SK-N-SH treated with all-trans-retinoic acid at 6 μM for 48 hours (cell line): ENCODE results near the gene WDR31.
"Not testable (repeated sequence)": the region's sequence is repeated elsewhere in the genome, so short reads cannot be mapped to it uniquely, and the experiment has no call there.

Experiments used
- ATAC-seq: fragments of 200-7000 bp; cut with Tn5 transposase; 3 replicates; pipeline ENCODE4 v1.9.1; 2020; ENCODE audit warnings: mild to moderate bottlenecking, moderate library complexity
- BACH2 ChIP-seq: fragments of 250-450 bp; sonication (Bioruptor Pico); IDR thresholded peaks from 2 replicates; pipeline ENCODE4 v1.9.0; 2021; ENCODE audit warnings: mild to moderate bottlenecking, borderline replicate concordance
- CREB5 ChIP-seq: fragments of 250-450 bp; sonication (Bioruptor Pico); IDR thresholded peaks from 2 replicates; pipeline ENCODE4 v1.5.1; 2020; ENCODE audit warnings: low read depth, mild to moderate bottlenecking, moderate library complexity
- CSDC2 ChIP-seq: fragments of 250-450 bp; sonication (Bioruptor Pico); IDR thresholded peaks from 2 replicates; pipeline ENCODE4 v1.5.0; 2020; ENCODE audit warnings: mild to moderate bottlenecking, moderate library complexity
- CSRNP3 ChIP-seq: fragments of 250-450 bp; sonication (Bioruptor Pico); IDR thresholded peaks from 2 replicates; pipeline ENCODE4 v1.5.1; 2021; ENCODE audit warnings: mild to moderate bottlenecking, moderate library complexity
- ESRRG ChIP-seq: fragments of 250-450 bp; sonication (Bioruptor Pico); IDR thresholded peaks from 2 replicates; pipeline ENCODE4 v1.6.1; 2021; ENCODE audit warnings: mild to moderate bottlenecking
- GLIS3 ChIP-seq: fragments of 250-450 bp; sonication (Bioruptor Pico); IDR thresholded peaks from 2 replicates; pipeline ENCODE4 v1.5.0; 2020; ENCODE audit warnings: mild to moderate bottlenecking, moderate library complexity
- ISL1 ChIP-seq: fragments of 250-450 bp; sonication (Bioruptor Pico); IDR thresholded peaks from 2 replicates; pipeline ENCODE4 v2.1.2; 2022; ENCODE audit warnings: mild to moderate bottlenecking, moderate library complexity
- OSR1 ChIP-seq: fragments of 250-450 bp; sonication (Bioruptor Pico); IDR thresholded peaks from 2 replicates; pipeline ENCODE4 v1.8.0; 2022; ENCODE audit warnings: moderate library complexity, mild to moderate bottlenecking, inconsistent platforms
- PATZ1 ChIP-seq: fragments of 250-450 bp; sonication (Bioruptor Pico); IDR thresholded peaks from 2 replicates; pipeline ENCODE4 v1.8.0; 2020; ENCODE audit warnings: mild to moderate bottlenecking, moderate library complexity, borderline replicate concordance
- POU6F1 ChIP-seq: fragments of 250-450 bp; sonication (Bioruptor Pico); IDR thresholded peaks from 2 replicates; pipeline ENCODE4 v1.8.0; 2021; ENCODE audit warnings: low read depth, mild to moderate bottlenecking, moderate library complexity, borderline replicate concordance
- PPARA ChIP-seq: fragments of 250-450 bp; sonication (Bioruptor Pico); IDR thresholded peaks from 2 replicates; pipeline ENCODE4 v1.5.0; 2020; ENCODE audit warnings: mild to moderate bottlenecking, borderline replicate concordance
- RARB ChIP-seq: fragments of 250-450 bp; sonication (Bioruptor Pico); IDR thresholded peaks from 2 replicates; pipeline ENCODE4 v1.8.0; 2021; ENCODE audit warnings: mild to moderate bottlenecking, moderate library complexity
- TCF4 ChIP-seq: fragments of 250-450 bp; sonication (Bioruptor Pico); IDR thresholded peaks from 2 replicates; pipeline ENCODE4 v1.8.0; 2021; ENCODE audit warnings: mild to moderate bottlenecking, moderate library complexity, borderline replicate concordance
- TOX ChIP-seq: fragments of 250-450 bp; sonication (Bioruptor Pico); IDR thresholded peaks from 2 replicates; pipeline ENCODE4 v1.8.0; 2021; ENCODE audit warnings: mild to moderate bottlenecking, moderate library complexity, borderline replicate concordance
- TSHZ2 ChIP-seq: fragments of 250-450 bp; sonication (Bioruptor Pico); IDR thresholded peaks from 2 replicates; pipeline ENCODE4 v1.5.0; 2020; ENCODE audit warnings: mild to moderate bottlenecking, moderate library complexity
- ZFP3 ChIP-seq: fragments of 250-450 bp; sonication (Bioruptor Pico); IDR thresholded peaks from 2 replicates; pipeline ENCODE4 v1.5.0; 2020; ENCODE audit warnings: mild to moderate bottlenecking, moderate library complexity
- ZFP30 ChIP-seq: fragments of 450-650 bp; formaldehyde crosslinking; IDR thresholded peaks from 2 replicates; pipeline ENCODE4 v1.5.0; 2022; ENCODE audit warnings: mild to moderate bottlenecking, moderate library complexity
- ZNF70 ChIP-seq: fragments of 450-650 bp; formaldehyde crosslinking; IDR thresholded peaks from 2 replicates; pipeline ENCODE4 v1.5.0; 2020; ENCODE audit warnings: mild to moderate bottlenecking, moderate library complexity

The WDR31 gene

GRCh38 chr9:113369855-113370140 lies 29.7 kb upstream of the WDR31 start (continued):
- no peak for TF ChIP-seq PATZ1 (CRISPR knock-in tag)

- TF ChIP-seq RARB (CRISPR knock-in tag): no peak
- TF ChIP-seq, all 23 proteins: peak for 0
- no peak for ATAC-seq
Observed at GRCh38 chr9:113368982-113369854, 29.1 kb upstream of the WDR31 start.

GRCh38 chr9:113368348-113368981 lies 28.4 kb upstream of the WDR31 start:
- TF ChIP-seq CREB5: no peak
- TF ChIP-seq ESRRG (CRISPR knock-in tag): no peak
- TF ChIP-seq BACH2: no peak
- TF ChIP-seq ZFP3 (CRISPR knock-in tag): no peak
- no peak for TF ChIP-seq PPARA
- no peak for TF ChIP-seq RARB (CRISPR knock-in tag)
- no peak for TF ChIP-seq TCF4
- ATAC-seq: no peak

GRCh38 chr9:113365652-113366051 lies 25.6 kb upstream of the WDR31 start:
- ATAC-seq: not testable (repeated sequence)

- TF ChIP-seq ZNF70 (CRISPR knock-in tag) (no peak), ESRRG (CRISPR knock-in tag) (no peak), GLIS3 (no peak), POU6F1 (no peak), CSDC2 (CRISPR knock-in tag) (no peak), TCF4 (no peak), RARB (CRISPR knock-in tag) (no peak), PATZ1 (CRISPR knock-in tag) (no peak), ISL1 (CRISPR knock-in tag) (no peak), TOX (CRISPR knock-in tag) (no peak), CREB5 (no peak), BACH2 (no peak), TSHZ2 (CRISPR knock-in tag) (no peak), ZFP30 (no peak), CSRNP3 (CRISPR knock-in tag) (no peak), OSR1 (CRISPR knock-in tag) (no peak)
- ATAC-seq: no peak
Observed at GRCh38 chr9:113364951-113365350, 24.9 kb upstream of the WDR31 start.
